GM23338 (cell line): Measurements from ENCODE around the gene GPR55. TPM values are rescaled to one million over a fixed set of nuclear protein-coding genes. Genes with fewer than 3 reads are reported as not detected.

Experiments used
- ATAC-seq: fragments of 200-7000 bp; cut with Tn5 transposase; 3 replicates; pipeline ENCODE4 v1.9.1; 2020
- DNase-seq: peaks from one replicate; pipeline ENCODE4 v3.0.0-alpha.2; 2015; ENCODE audit warnings: low spot score
- H2AFZ ChIP-seq: fragments of 200-600 bp; sonication (generic); 2 replicates; pipeline ENCODE4 v1.8.0; 2016; ENCODE audit warnings: antibody characterized with exemption, mild to moderate bottlenecking, moderate library complexity
- H3F3A ChIP-seq: fragments of 200-600 bp; sonication (generic); replicated peaks from 2 replicates; pipeline ENCODE4 v1.8.0; 2017; ENCODE audit warnings: antibody characterized with exemption, mixed run types, low read depth
- H3K27ac ChIP-seq: fragments of 200-600 bp; sonication (generic); 2 replicates; pipeline ENCODE4 v1.6.1; 2016; ENCODE audit warnings: low read depth
- H3K27me3 ChIP-seq: fragments of 200-600 bp; sonication (generic); 2 replicates; pipeline ENCODE4 v1.8.0; 2016; ENCODE audit warnings: mild to moderate bottlenecking, mixed run types, moderate library complexity; ENCODE audit not compliant: insufficient read depth
- H3K36me3 ChIP-seq: fragments of 200-600 bp; sonication (generic); 2 replicates; pipeline ENCODE4 v1.8.0; 2016; ENCODE audit warnings: mild to moderate bottlenecking; ENCODE audit not compliant: insufficient read depth
- H3K4me1 ChIP-seq: fragments of 200-600 bp; sonication (generic); 2 replicates; pipeline ENCODE4 v1.8.0; 2016; ENCODE audit warnings: mild to moderate bottlenecking, moderate library complexity; ENCODE audit not compliant: insufficient read depth
- H3K4me2 ChIP-seq: fragments of 200-600 bp; sonication (generic); 2 replicates; pipeline ENCODE4 v1.7.1; 2017; ENCODE audit warnings: mixed run types
- H3K4me3 ChIP-seq: fragments of 200-600 bp; sonication (generic); 2 replicates; pipeline ENCODE4 v1.6.1; 2016; ENCODE audit warnings: mixed run types
- H3K79me2 ChIP-seq: fragments of 200-600 bp; sonication (generic); replicated peaks from 2 replicates; pipeline ENCODE4 v1.8.0; 2017; ENCODE audit warnings: mild to moderate bottlenecking; ENCODE audit not compliant: insufficient read depth
- H3K9me2 ChIP-seq: fragments of 200-600 bp; sonication (generic); 2 replicates; pipeline ENCODE4 v1.8.0; 2017; ENCODE audit not compliant: insufficient read depth
- H4K20me1 ChIP-seq: fragments of 200-600 bp; sonication (generic); replicated peaks from 2 replicates; pipeline ENCODE4 v1.8.0; 2017; ENCODE audit warnings: mild to moderate bottlenecking; ENCODE audit not compliant: insufficient read depth
- H3K27ac Mint-ChIP-seq: 2 replicates; pipeline ENCODE4 v1.8.0; 2020; ENCODE audit warnings: inconsistent platforms, mild to moderate bottlenecking, moderate library complexity, mixed read lengths
- H3K27me3 Mint-ChIP-seq: 3 replicates; pipeline ENCODE4 v1.8.0; 2022; ENCODE audit warnings: low read depth, mild to moderate bottlenecking, moderate library complexity, mixed read lengths, inconsistent platforms; ENCODE audit not compliant: insufficient read depth, poor library complexity
- H3K36me3 Mint-ChIP-seq: 3 replicates; pipeline ENCODE4 v1.8.0; 2021; ENCODE audit warnings: low read depth, mild to moderate bottlenecking, inconsistent platforms, moderate library complexity, mixed read lengths
- H3K4me1 Mint-ChIP-seq: 3 replicates; pipeline ENCODE4 v1.8.0; 2020; ENCODE audit warnings: mild to moderate bottlenecking, inconsistent platforms, mixed read lengths
- H3K4me3 Mint-ChIP-seq: 3 replicates; pipeline ENCODE4 v1.8.0; 2021; ENCODE audit warnings: moderate library complexity, mild to moderate bottlenecking, inconsistent platforms, mixed read lengths
- H3K9me3 Mint-ChIP-seq: 3 replicates; pipeline ENCODE4 v1.8.0; 2020; ENCODE audit warnings: moderate library complexity, mild to moderate bottlenecking, inconsistent platforms, mixed read lengths
- CREB1 ChIP-seq: fragments of 250-450 bp; sonication (Bioruptor Pico); IDR thresholded peaks from 2 replicates; pipeline ENCODE4 v1.5.0; 2020; ENCODE audit warnings: low read depth, mild to moderate bottlenecking, moderate library complexity
- CTCF ChIP-seq, 2 experiments: fragments of 200-600 bp in 1 of 2; sonication (generic) in 1 of 2; conservative IDR thresholded peaks; 2 replicates each; pipeline versions ENCODE4 v1.5.1 to v1.6.1; 2016 to 2017; ENCODE audit warnings: antibody characterized with exemption in 2 of 2, low read depth in 2 of 2, mild to moderate bottlenecking in 2 of 2, moderate library complexity in 1 of 2
- ETS1 ChIP-seq: IDR thresholded peaks from 2 replicates; pipeline ENCODE4 v1.6.1; 2016; ENCODE audit warnings: antibody characterized with exemption
- EZH2phosphoT487 ChIP-seq: fragments of 200-600 bp; sonication (generic); IDR thresholded peaks from one replicate; pipeline ENCODE4 v1.8.1; 2018; ENCODE audit warnings: antibody characterized with exemption; ENCODE audit not compliant: unreplicated experiment
- POLR2AphosphoS5 ChIP-seq: IDR thresholded peaks from 2 replicates; pipeline ENCODE4 v1.6.1; 2016; ENCODE audit warnings: antibody characterized with exemption, low read depth
- REST ChIP-seq: IDR thresholded peaks from one replicate; pipeline ENCODE4 v1.6.1; 2018; ENCODE audit warnings: antibody characterized with exemption; ENCODE audit not compliant: unreplicated experiment
- STAT1 ChIP-seq: IDR thresholded peaks from one replicate; pipeline ENCODE4 v1.6.1; 2016; ENCODE audit warnings: antibody characterized with exemption; ENCODE audit not compliant: unreplicated experiment
- ZNF114 ChIP-seq: fragments of 250-450 bp; sonication (Bioruptor Pico); IDR thresholded peaks from 2 replicates; pipeline ENCODE4 v1.5.0; 2020; ENCODE audit warnings: mild to moderate bottlenecking, moderate library complexity
- ZNF331 ChIP-seq: fragments of 250-450 bp; sonication (Bioruptor Pico); IDR thresholded peaks from 2 replicates; pipeline ENCODE4 v1.5.0; 2020; ENCODE audit warnings: low read depth, mild to moderate bottlenecking, moderate library complexity
- ZNF462 ChIP-seq: fragments of 250-450 bp; sonication (Bioruptor Pico); IDR thresholded peaks from 2 replicates; pipeline ENCODE4 v1.5.0; 2020; ENCODE audit warnings: mild to moderate bottlenecking, moderate library complexity
- polyA plus RNA-seq: library from polyadenylated mRNA; unstranded; fragments of >200 nt; fragmentation: Nextera tagmentation; extraction: Ambion mirVana; gene quantifications from 2 replicates; pipeline ENCODE4 v1.2.1, GENCODE V29; 2016
- total RNA-seq: library from RNA; depleted of rRNA; stranded (reverse); fragments of >200 nt; shearing (Covaris generic); gene quantifications from 2 replicates; pipeline ENCODE4 v1.2.3, GENCODE V29; 2014

GPR55 gene
- total and polyA plus RNA-seq, 2 experiments from 2014 or later: not detected

GRCh38 chr2:230935130-230935430 is 10.0 kb upstream of the GPR55 start (continued):
- TF ChIP-seq ZNF462 (no peak), ZNF114 (no peak), ETS1 (no peak), CREB1 (CRISPR knock-in tag) (no peak), STAT1 (no peak), EZH2phosphoT487 (no peak)

- Histone ChIP-seq H3F3A (no peaks in the 10 kb centered on the region), H3K4me1 (no peaks in the 10 kb centered on the region), H3K27me3 (no peaks in the 10 kb centered on the region), H3K27ac (no peak overlapping the region), H3K9me2 (peaks cover 2% of the 10 kb centered on the region; the same call in 1 of the 2 replicates), H3K79me2 (no peaks in the 10 kb centered on the region), H4K20me1 (no peaks in the 10 kb centered on the region), H2AFZ (peak overlapping the region; percentile 43), H3K36me3 (0 out of 2 replicates have a peak, but pooled peaks cover 5% of the 10 kb centered on the region), H3K4me3 (no peak overlapping the region), H3K4me2 (no peak overlapping the region)
- peaks cover 33% of the 10 kb centered on the region for H3K9me3 Mint-ChIP-seq
- DNase-seq: no peak
- peaks cover 16% of the 10 kb centered on the region for H3K4me1 Mint-ChIP-seq
- ATAC-seq: no peak
- no peak overlapping the region for H3K4me3 Mint-ChIP-seq
- peaks cover 13% of the 10 kb centered on the region; the same call in 2 of the 3 replicates for H3K36me3 Mint-ChIP-seq
- H3K27ac Mint-ChIP-seq: peak overlapping the region; percentile 67; the same call in 1 of the 2 replicates
- peaks cover 5% of the 10 kb centered on the region for H3K27me3 Mint-ChIP-seq
- TF ChIP-seq ZNF331 (no peak), REST (no peak), CTCF (conservative IDR thresholded peaks at IDR 0.05; ENCODE audit: low read depth in 2 of 2) (no peak), STAT1 (no peak), POLR2AphosphoS5 (no peak)
Measured at GRCh38 chr2:230934231-230935129, 9.4 kb upstream of the GPR55 start.
